GM21423 (cell line): ENCODE data around the gene DIP2A.

Source experiments
- ATAC-seq: cut with Tn5 transposase; IDR thresholded peaks from one replicate; pipeline ENCODE4 v1.9.1; 2021; ENCODE audit warnings: mild to moderate bottlenecking, moderate library complexity; ENCODE audit not compliant: unreplicated experiment

Gene DIP2A

GRCh38 chr21:46458315-46459023 is at the start of gene DIP2A:
Gene DIP2A (plus strand): TSS chr21:46458891. CDS start chr21:46459132, 241 bp downstream.
- peak; percentile 95 for ATAC-seq

- ATAC-seq = no peak
Measured at GRCh38 chr21:46409641-46410406, 48.9 kb upstream of the DIP2A start.

- ATAC-seq = no peak
Measured at GRCh38 chr21:46410516-46410915, 48.2 kb upstream of the DIP2A start.

- ATAC-seq = no peak
Measured at GRCh38 chr21:46411236-46411635, 47.5 kb upstream of the DIP2A start.

- no peak for ATAC-seq
Measured at GRCh38 chr21:46411691-46412090, 47.0 kb upstream of the DIP2A start.

GRCh38 chr21:46412521-46413364 is 45.9 kb upstream of the DIP2A start:
- no peak for ATAC-seq

GRCh38 chr21:46413365-46413696 is 45.4 kb upstream of the DIP2A start:
- no peak for ATAC-seq

- no peak for ATAC-seq
Measured at GRCh38 chr21:46414965-46415275, 43.8 kb upstream of the DIP2A start.

GRCh38 chr21:46416551-46416950 is 42.1 kb upstream of the DIP2A start:
- ATAC-seq = no peak

GRCh38 chr21:46418265-46418946 is 40.3 kb upstream of the DIP2A start:
- ATAC-seq = no peak

- no peak for ATAC-seq
Measured at GRCh38 chr21:46420241-46421190, 38.2 kb upstream of the DIP2A start.

- ATAC-seq = no peak
Measured at GRCh38 chr21:46421191-46421750, 37.4 kb upstream of the DIP2A start.

GRCh38 chr21:46421756-46422555 is 36.7 kb upstream of the DIP2A start:
- no peak for ATAC-seq

- no peak for ATAC-seq
Measured at GRCh38 chr21:46422636-46423241, 36.0 kb upstream of the DIP2A start.

GRCh38 chr21:46423546-46424038 is 35.1 kb upstream of the DIP2A start:
- ATAC-seq = no peak

GRCh38 chr21:46424039-46424591 is 34.6 kb upstream of the DIP2A start:
- ATAC-seq = no peak

- no peak for ATAC-seq
Measured at GRCh38 chr21:46424621-46425020, 34.1 kb upstream of the DIP2A start.

- no peak for ATAC-seq
Measured at GRCh38 chr21:46425041-46425440, 33.6 kb upstream of the DIP2A start.
